ENCODE measurements around the gene VDAC1.

Gene VDAC1

GRCh38 chr5:133926489-133927299 is 78.1 kb downstream of the VDAC1 start:
- DNase-seq (ENCODE audit: low spot score) = no peak

DNA sequence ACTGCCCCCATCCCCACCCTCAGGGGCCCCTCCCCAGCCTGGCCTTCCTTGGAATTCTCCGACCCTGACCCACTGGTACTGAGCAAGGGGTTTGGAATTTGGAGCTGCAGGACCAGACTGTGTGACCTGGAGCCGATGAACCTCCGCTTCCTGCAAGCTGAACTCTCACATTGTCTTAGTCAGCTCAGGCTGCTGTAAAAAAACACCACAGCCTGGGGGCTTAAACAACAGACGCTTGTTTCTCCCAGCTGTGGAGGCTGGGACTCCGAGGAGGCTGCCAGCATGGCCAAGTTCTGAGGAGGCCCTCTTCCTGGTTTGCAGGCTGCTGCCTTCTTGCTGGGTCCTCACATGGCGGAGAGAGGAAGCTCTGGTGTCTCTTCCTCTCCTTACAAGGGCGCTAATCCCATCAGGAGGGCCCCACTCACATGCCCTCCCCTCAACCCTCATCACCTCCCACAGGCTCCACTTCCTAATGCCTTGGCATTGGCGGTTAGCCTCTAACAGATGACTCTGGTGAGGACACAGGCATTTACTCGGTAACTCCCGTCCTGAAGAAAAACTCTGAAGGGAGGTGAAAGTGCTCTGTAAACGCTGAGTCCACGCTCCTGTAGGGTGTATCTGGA is 78.8 kb downstream of the VDAC1 start:
- no peak for DNase-seq (ENCODE audit: low spot score)

DNA sequence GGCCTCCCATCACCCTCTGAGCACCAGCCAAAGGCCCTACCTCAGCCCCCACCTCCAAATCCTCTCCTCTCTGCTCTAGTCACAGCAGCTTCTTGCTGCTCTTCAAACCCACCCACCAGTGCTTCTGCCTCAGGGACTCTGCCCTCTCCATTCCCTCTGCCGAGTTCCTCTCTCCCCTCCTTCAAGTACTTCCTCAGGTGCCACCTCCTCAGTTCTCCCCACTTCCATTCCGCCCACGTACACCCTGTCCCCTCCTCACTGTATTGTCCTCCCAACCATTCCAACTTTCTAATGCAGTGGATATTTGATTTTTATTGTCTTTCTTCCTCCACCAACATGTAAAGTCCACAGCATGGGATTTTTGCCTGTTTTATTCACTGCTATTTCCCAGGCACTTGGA is 79.5 kb downstream of the VDAC1 start:
- no peak for DNase-seq (ENCODE audit: low spot score)

DNA sequence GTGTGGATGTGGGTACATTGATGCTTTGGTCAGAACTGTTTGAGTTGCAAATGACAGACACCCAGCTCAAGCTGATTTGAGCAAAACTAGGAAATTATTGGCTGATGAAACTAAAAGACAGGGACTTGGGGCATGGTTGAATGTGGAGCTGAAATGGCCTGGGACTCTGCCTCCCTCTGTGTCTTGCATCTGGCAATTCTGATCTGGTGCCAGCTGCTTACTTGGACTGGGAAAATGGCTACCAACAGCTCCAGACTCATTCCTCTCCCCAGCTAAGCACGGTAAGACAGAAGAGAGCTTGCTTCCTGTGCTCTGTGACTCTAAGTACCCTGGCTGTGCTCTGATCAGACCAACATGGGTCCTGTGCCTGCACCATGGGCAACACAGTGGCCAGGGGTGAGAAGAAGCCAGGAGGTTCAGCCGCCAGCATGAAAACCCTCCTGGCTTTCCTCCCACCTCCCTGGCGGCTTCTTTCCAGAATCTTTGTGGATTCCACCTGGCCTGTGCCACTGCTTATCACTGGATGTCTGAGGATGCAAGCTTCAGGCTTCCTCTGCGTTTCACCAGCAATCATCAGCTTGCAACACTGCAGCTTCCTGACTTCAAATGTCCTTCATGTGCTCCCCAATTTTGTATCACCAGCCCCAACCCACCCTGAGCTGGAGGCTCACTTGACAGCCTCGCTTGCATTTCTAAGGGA is 80.4 kb downstream of the VDAC1 start:
- peak; percentile 49 for DNase-seq (ENCODE audit: low spot score)

DNA sequence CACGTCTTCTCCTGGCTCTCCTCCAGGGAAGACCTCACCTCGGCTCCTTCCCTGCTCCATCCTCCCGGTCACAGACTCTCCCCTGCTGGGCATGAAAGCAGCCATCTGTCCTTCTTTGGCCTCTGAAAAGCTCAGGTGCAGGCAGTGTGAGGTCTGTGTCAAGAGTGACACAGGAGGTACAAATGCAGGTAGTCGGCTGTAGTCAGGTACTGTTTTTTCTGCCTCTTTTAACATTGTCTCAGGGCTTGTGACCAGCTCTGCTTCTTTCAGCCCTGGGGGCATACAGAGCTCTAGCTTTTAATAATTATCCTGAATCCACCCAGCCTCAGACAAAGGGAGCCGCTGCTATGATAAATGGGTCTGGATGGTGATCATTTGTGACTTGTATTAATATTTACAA is 82.8 kb downstream of the VDAC1 start:
- DNase-seq (ENCODE audit: low spot score) = no peak

All from Ammon's horn (tissue), 1 donor.